Measurements from ENCODE around the gene KCTD10. TPM values are rescaled to one million over a fixed set of nuclear protein-coding genes. Genes with fewer than 3 reads are reported as not detected.

KCTD10 gene
- total RNA-seq, 1 experiment from 2014 or later: 71.3 TPM

DNA sequence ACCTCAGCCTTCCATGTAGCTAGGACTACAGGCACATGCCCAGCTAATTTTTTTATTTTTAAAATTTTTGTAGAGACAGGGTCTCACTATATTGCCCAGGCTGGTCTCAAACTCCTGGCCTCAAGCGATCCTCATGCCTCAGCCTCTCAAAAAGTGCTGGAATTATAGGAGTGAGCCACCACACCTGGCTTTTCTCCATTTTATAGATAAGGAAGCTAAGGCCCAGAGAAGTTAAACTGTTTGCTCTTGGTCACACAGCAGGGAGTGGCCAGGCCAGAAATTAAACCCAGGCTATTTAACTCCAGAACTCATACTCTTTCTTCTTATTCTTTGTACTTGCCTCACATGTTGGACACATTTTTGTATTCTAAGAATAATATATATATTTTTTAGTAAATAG is 16.8 kb upstream of the KCTD10 start:
- H3K14ac ChIP-seq (ENCODE audit: insufficient read depth, low read length): no peak overlapping the region
- H3K23me2 ChIP-seq (ENCODE audit: insufficient read length, low read depth, low read length, poor library complexity, severe bottlenecking): no peaks in the 10 kb centered on the region
- H3T11ph ChIP-seq (ENCODE audit: low read length): no peak overlapping the region
- H3K4me1 ChIP-seq (ENCODE audit: insufficient read depth, low read length): no peaks in the 10 kb centered on the region
- no peak overlapping the region for H4K5ac ChIP-seq (ENCODE audit: insufficient read length, low read depth, low read length)
- H2BK15ac ChIP-seq (ENCODE audit: low read depth, low read length): no peak overlapping the region
- no peak overlapping the region for H2BK120ac ChIP-seq (ENCODE audit: low read depth, low read length, poor library complexity, severe bottlenecking)
- H2BK12ac ChIP-seq (ENCODE audit: insufficient read length, low read depth, low read length): no peak overlapping the region
- Mint-ChIP-seq H3K27me3 (ENCODE audit: low read depth) (no peaks in the 10 kb centered on the region), H3K9me3 (peaks cover 7% of the 10 kb centered on the region in 2 experiments), H3K4me1 (peaks cover 0 to 5% of the 10 kb centered on the region in 2 experiments; a peak in 1 of 4 replicates), H3K36me3 (ENCODE audit: insufficient read depth in 1 of 3, low read depth in 3 of 3) (peaks cover 29 to 68% (median 59%) of the 10 kb centered on the region in 3 experiments), H3K4me3 (no peak overlapping the region), H3K27ac (no peak overlapping the region)
- no peak overlapping the region for H3K4me2 ChIP-seq (ENCODE audit: insufficient read depth, insufficient read length, low read length)
- no peak overlapping the region for H3K9ac ChIP-seq (ENCODE audit: extremely low read depth, insufficient read length, low read length)
- DNase-seq: no peak
- no peaks in the 10 kb centered on the region for H3K9me3 ChIP-seq (ENCODE audit: control insufficient read depth, low read depth, low read length)
- no peak overlapping the region for H3K23ac ChIP-seq (ENCODE audit: insufficient read length, low read depth, low read length)
- H4K91ac ChIP-seq (ENCODE audit: insufficient read length, low read depth, low read length): no peak overlapping the region
- H4K8ac ChIP-seq (replicated peaks; ENCODE audit: insufficient read length, low read depth, low read length): no peak overlapping the region
- no peak overlapping the region for H3K27ac ChIP-seq (ENCODE audit: insufficient read length, low read depth, low read length)
- WGBS (ENCODE audit: extremely low coverage, insufficient read length, low lambda C conversion rate): no CpG with 5 or more reads among the region's 1 CpG
- no peaks in the 10 kb centered on the region for H4K20me1 ChIP-seq (ENCODE audit: control insufficient read depth, insufficient read depth, insufficient read length)
- H3K18ac ChIP-seq (ENCODE audit: insufficient read length, low read depth, low read length): no peak overlapping the region
- H2AFZ ChIP-seq (ENCODE audit: low read length): no peak overlapping the region
- no peak overlapping the region for H3K4ac ChIP-seq (ENCODE audit: low read depth, low read length)
- no peak overlapping the region for H2AK5ac ChIP-seq (ENCODE audit: insufficient read length, low read length)
- no peaks in the 10 kb centered on the region for H3K79me1 ChIP-seq (ENCODE audit: insufficient read depth, low read depth, low read length, poor library complexity, severe bottlenecking)
- TF ChIP-seq, protein P1, sequence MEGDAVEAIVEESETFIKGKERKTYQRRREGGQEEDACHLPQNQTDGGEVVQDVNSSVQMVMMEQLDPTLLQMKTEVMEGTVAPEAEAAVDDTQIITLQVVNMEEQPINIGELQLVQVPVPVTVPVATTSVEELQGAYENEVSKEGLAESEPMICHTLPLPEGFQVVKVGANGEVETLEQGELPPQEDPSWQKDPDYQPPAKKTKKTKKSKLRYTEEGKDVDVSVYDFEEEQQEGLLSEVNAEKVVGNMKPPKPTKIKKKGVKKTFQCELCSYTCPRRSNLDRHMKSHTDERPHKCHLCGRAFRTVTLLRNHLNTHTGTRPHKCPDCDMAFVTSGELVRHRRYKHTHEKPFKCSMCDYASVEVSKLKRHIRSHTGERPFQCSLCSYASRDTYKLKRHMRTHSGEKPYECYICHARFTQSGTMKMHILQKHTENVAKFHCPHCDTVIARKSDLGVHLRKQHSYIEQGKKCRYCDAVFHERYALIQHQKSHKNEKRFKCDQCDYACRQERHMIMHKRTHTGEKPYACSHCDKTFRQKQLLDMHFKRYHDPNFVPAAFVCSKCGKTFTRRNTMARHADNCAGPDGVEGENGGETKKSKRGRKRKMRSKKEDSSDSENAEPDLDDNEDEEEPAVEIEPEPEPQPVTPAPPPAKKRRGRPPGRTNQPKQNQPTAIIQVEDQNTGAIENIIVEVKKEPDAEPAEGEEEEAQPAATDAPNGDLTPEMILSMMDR (conservative IDR thresholded peaks at IDR 0.05): no peak
- H3K27me3 ChIP-seq (ENCODE audit: insufficient read depth, low read length): no peaks in the 10 kb centered on the region
- no peak overlapping the region for H2BK5ac ChIP-seq (ENCODE audit: insufficient read length, low read length)
- no peak overlapping the region for H3K56ac ChIP-seq (ENCODE audit: insufficient read length, low read depth, low read length)
- H3K79me2 ChIP-seq (ENCODE audit: insufficient read depth, low read length): no peaks in the 10 kb centered on the region
- H2BK20ac ChIP-seq (ENCODE audit: low read depth, low read length, poor library complexity, severe bottlenecking): no peak overlapping the region
